Endodermal cell (in vitro differentiated cells): ENCODE measurements around the gene BAK1. TPM values are rescaled to one million over a fixed set of nuclear protein-coding genes. Genes with fewer than 3 reads are reported as not detected.

Experiments
- DNase-seq: peaks from one replicate; pipeline ENCODE4 v3.0.0-alpha.2; 2017
- H3K27ac ChIP-seq: 2 replicates; pipeline ENCODE4 v1.5.1; 2013; ENCODE audit warnings: mild to moderate bottlenecking, low read depth, low read length, moderate library complexity
- H3K27me3 ChIP-seq: 2 replicates; pipeline ENCODE4 v1.6.1; 2013; ENCODE audit warnings: mild to moderate bottlenecking, low read length, moderate library complexity; ENCODE audit not compliant: insufficient read depth, control insufficient read depth, poor library complexity, severe bottlenecking
- H3K36me3 ChIP-seq: 2 replicates; pipeline ENCODE4 v1.7.0; 2013; ENCODE audit warnings: mild to moderate bottlenecking, low read length, moderate library complexity; ENCODE audit not compliant: control insufficient read depth, insufficient read depth
- H3K4me1 ChIP-seq: one replicate; pipeline ENCODE4 v1.7.0; 2013; ENCODE audit warnings: low read length; ENCODE audit not compliant: control insufficient read depth, insufficient read depth
- H3K4me3 ChIP-seq: 2 replicates; pipeline ENCODE4 v1.5.1; 2013; ENCODE audit warnings: mild to moderate bottlenecking, low read length, moderate library complexity
- H3K9ac ChIP-seq: 2 replicates; pipeline ENCODE4 v1.6.1; 2013; ENCODE audit warnings: mild to moderate bottlenecking, low read length, moderate library complexity; ENCODE audit not compliant: poor library complexity, severe bottlenecking; ENCODE audit errors: extremely low read depth
- H3K9me3 ChIP-seq: 2 replicates; pipeline ENCODE4 v1.6.1; 2013; ENCODE audit warnings: mild to moderate bottlenecking, low read length, moderate library complexity; ENCODE audit not compliant: control insufficient read depth
- H3K27ac Mint-ChIP-seq: 2 replicates; pipeline ENCODE4 v1.8.0; 2020; ENCODE audit warnings: mixed read lengths
- H3K27me3 Mint-ChIP-seq: 2 replicates; pipeline ENCODE4 v1.8.0; 2021; ENCODE audit warnings: mild to moderate bottlenecking, mixed read lengths; ENCODE audit not compliant: insufficient read depth
- H3K36me3 Mint-ChIP-seq: 2 replicates; pipeline ENCODE4 v1.8.0; 2020; ENCODE audit warnings: low read depth, mixed read lengths
- H3K4me1 Mint-ChIP-seq: 2 replicates; pipeline ENCODE4 v1.8.0; 2020; ENCODE audit warnings: mixed read lengths
- H3K4me3 Mint-ChIP-seq: 2 replicates; pipeline ENCODE4 v1.8.0; 2020; ENCODE audit warnings: mild to moderate bottlenecking, moderate library complexity, mixed read lengths
- H3K9me3 Mint-ChIP-seq: 2 replicates; pipeline ENCODE4 v1.8.0; 2020; ENCODE audit warnings: mild to moderate bottlenecking, mixed read lengths
- WGBS, 2 experiments: methylation state at CpG; one replicate each; pipeline versions ENCODE4 v1.1.5 to v1.1.7; 2013; ENCODE audit warnings: missing lambda C conversion rate in 2 of 2, mixed read lengths in 1 of 2; ENCODE audit not compliant: insufficient coverage in 1 of 2, insufficient read length in 1 of 2; 5-methylcytosine and 5-hydroxymethylcytosine counted together
- total RNA-seq, 2 donors: library from RNA; stranded (reverse); fragmentation: NEBNext Ultra II Directional in 1 of 2; extraction: Animal tissue kit (Norgen Biotek cat#: 25700) in 1 of 2; gene quantifications; 2 replicates in 1 of 2; 3 replicates in 1 of 2; pipeline ENCODE4 v1.2.1, GENCODE V29; 2021
- TF ChIP-seq, protein P1 (sequence below): fragments of 200-600 bp; sonication (generic); conservative IDR thresholded peaks from 2 replicates; pipeline ENCODE4 v1.5.0; 2021; ENCODE audit warnings: antibody characterized with exemption, mild to moderate bottlenecking

The BAK1 gene
- total RNA-seq, 2 donors from 2014 or later = 39.9 to 41.2 TPM

DNA sequence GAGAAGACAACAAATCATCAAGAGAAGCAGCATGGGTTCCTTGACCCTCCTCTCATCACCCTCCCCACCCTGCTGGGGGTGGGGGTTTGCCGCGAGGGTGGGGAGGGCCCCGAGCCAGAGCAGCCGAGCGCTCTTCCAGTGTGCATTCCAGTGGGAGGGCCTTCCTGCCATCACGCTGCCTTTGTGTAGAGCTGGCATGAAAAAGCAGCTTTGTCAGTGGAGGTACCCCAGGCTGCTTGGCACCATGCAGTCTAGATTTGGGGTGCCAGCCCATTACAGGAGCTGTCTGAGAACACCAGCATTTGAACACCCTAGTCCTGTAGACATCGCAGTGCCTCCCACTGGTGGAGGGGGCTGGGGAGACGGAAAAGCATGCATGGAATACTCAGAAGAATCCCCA is 12.2 kb downstream of the BAK1 start:
- Histone ChIP-seq H3K27me3 (no peaks in the 10 kb centered on the region), H3K9me3 (no peaks in the 10 kb centered on the region), H3K4me3 (no peak overlapping the region), H3K4me1 (no peaks in the 10 kb centered on the region), H3K9ac (no peak overlapping the region), H3K36me3 (no peaks in the 10 kb centered on the region), H3K27ac (no peak overlapping the region)
- WGBS, 2 experiments = 80 to 89% methylated on average over 8 of the region's 8 CpGs
- TF ChIP-seq, protein P1, sequence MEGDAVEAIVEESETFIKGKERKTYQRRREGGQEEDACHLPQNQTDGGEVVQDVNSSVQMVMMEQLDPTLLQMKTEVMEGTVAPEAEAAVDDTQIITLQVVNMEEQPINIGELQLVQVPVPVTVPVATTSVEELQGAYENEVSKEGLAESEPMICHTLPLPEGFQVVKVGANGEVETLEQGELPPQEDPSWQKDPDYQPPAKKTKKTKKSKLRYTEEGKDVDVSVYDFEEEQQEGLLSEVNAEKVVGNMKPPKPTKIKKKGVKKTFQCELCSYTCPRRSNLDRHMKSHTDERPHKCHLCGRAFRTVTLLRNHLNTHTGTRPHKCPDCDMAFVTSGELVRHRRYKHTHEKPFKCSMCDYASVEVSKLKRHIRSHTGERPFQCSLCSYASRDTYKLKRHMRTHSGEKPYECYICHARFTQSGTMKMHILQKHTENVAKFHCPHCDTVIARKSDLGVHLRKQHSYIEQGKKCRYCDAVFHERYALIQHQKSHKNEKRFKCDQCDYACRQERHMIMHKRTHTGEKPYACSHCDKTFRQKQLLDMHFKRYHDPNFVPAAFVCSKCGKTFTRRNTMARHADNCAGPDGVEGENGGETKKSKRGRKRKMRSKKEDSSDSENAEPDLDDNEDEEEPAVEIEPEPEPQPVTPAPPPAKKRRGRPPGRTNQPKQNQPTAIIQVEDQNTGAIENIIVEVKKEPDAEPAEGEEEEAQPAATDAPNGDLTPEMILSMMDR = no peak
- DNase-seq = no peak
- no peaks in the 10 kb centered on the region for H3K36me3 Mint-ChIP-seq
- H3K9me3 Mint-ChIP-seq = no peaks in the 10 kb centered on the region
- peaks cover 16% of the 10 kb centered on the region for H3K4me1 Mint-ChIP-seq
- H3K27ac Mint-ChIP-seq = no peak overlapping the region
- no peak overlapping the region for H3K4me3 Mint-ChIP-seq
- no peaks in the 10 kb centered on the region for H3K27me3 Mint-ChIP-seq

DNA sequence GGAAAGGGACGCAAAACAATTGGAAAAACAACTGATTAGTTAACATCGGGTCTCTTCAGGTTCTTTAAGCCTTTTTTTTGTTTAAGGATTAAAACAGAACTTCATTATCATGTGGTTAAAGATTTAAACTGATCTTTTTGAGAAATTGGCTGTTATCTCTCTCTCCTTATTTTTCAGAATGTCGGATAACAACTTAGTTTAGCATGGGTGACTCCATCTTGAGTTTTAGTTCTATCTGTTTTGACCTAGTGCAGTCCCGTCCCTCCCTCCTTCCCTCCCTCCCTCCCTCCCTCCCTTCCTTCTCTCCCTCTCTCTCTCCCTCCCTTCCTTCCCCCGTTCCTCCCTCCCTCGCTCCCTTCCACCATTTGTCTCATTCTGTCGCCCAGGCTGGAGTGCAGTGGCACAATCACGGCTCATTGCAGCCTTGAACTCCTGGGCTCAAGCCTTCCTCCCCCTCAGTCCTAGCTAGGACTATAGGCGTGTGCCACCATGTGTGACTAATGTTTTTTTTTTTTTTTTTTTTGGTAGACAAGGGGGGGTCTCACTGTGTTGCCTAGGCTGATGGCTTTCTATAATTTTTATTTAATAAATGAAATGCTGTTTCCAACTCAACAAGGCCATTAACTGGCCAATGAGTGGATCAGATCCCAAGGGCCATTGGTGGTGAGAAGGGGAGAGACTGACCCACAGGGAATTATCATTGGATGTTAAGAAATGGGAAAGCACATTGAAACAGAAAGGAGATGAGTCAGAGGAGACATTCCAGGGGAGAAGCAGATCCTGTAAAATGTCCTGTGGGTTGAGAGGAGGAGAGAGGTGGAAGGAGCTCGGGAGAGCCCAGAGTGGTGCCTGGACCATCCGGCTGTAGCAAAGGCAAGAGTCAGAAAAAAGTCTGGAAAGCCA is 13.6 kb downstream of the BAK1 start:
- no peaks in the 10 kb centered on the region for H3K9me3 Mint-ChIP-seq
- H3K4me3 ChIP-seq = no peak overlapping the region
- H3K4me3 Mint-ChIP-seq = no peak overlapping the region

DNA sequence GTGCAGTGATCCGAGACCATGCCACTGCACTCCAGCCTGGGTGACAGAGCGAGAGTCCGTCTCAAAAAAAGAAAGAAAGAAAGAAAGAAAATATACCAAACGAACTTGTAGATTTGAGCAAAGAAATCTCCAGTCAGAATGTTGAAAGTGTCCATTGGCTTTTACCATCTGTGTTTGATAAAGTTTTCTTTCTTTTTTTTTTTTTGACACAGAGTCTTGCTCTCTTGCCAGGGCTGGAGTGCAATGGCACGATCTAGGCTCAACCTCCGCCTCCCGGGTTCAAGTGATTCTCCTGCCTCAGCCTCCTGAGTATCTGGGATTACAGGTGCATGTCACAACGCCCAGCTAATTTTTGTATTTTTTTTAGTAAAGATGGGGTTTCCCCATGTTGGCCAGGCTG is 21.3 kb downstream of the BAK1 start:
- H3K27me3 Mint-ChIP-seq = peaks cover 3% of the 10 kb centered on the region
- H3K27ac Mint-ChIP-seq = no peak overlapping the region
- H3K27me3 ChIP-seq = no peaks in the 10 kb centered on the region
- no peak overlapping the region for H3K4me3 ChIP-seq
- H3K9me3 Mint-ChIP-seq = peaks cover 14% of the 10 kb centered on the region
- no peaks in the 10 kb centered on the region for H3K36me3 ChIP-seq
- H3K36me3 Mint-ChIP-seq = peaks cover 4% of the 10 kb centered on the region
- no peak for DNase-seq
- no peak overlapping the region for H3K4me3 Mint-ChIP-seq
- peaks cover 12% of the 10 kb centered on the region for H3K9me3 ChIP-seq
- H3K9ac ChIP-seq = no peak overlapping the region
- TF ChIP-seq, protein P1 = no peak
- no peaks in the 10 kb centered on the region for H3K4me1 ChIP-seq
- H3K4me1 Mint-ChIP-seq = no peaks in the 10 kb centered on the region
- no peak overlapping the region for H3K27ac ChIP-seq
- 95 to 98% methylated on average over 7 to 8 of the region's 8 CpGs for WGBS, 2 experiments

More for the DNA sequence above, 13.6 kb downstream of the BAK1 start:
- H3K27ac ChIP-seq = no peak overlapping the region
- Mint-ChIP-seq H3K4me1 (peaks cover 12% of the 10 kb centered on the region), H3K27ac (no peak overlapping the region), H3K36me3 (no peaks in the 10 kb centered on the region), H3K27me3 (no peaks in the 10 kb centered on the region)
- no peaks in the 10 kb centered on the region for H3K27me3 ChIP-seq
- WGBS, 2 experiments = 88 to 94% methylated on average over 7 to 11 of the region's 11 CpGs
- no peak overlapping the region for H3K9ac ChIP-seq
- no peaks in the 10 kb centered on the region for H3K4me1 ChIP-seq
- H3K9me3 ChIP-seq = no peaks in the 10 kb centered on the region
- TF ChIP-seq, protein P1 = no peak
- DNase-seq = no peak
- H3K36me3 ChIP-seq = no peaks in the 10 kb centered on the region
